HFFc6 (cell line): Measurements from ENCODE around the gene SLC22A16. TPM values are rescaled to one million over a fixed set of nuclear protein-coding genes. Genes with fewer than 3 reads are reported as not detected.

Experiments
- DNase-seq: peaks from one replicate; pipeline ENCODE4 v3.0.0-alpha.2; 2018
- H3K27ac Mint-ChIP-seq: 2 replicates; pipeline ENCODE4 v1.8.0; 2020; ENCODE audit warnings: mild to moderate bottlenecking, mixed read lengths
- H3K27me3 Mint-ChIP-seq: 2 replicates; pipeline ENCODE4 v1.8.0; 2021; ENCODE audit warnings: mild to moderate bottlenecking, moderate library complexity, mixed read lengths; ENCODE audit not compliant: insufficient read depth
- H3K36me3 Mint-ChIP-seq: 2 replicates; pipeline ENCODE4 v1.8.0; 2021; ENCODE audit warnings: low read depth, mixed read lengths
- H3K4me1 Mint-ChIP-seq: 2 replicates; pipeline ENCODE4 v1.8.0; 2020; ENCODE audit warnings: low read depth, mixed read lengths
- H3K4me3 Mint-ChIP-seq: 2 replicates; pipeline ENCODE4 v1.8.0; 2020; ENCODE audit warnings: mild to moderate bottlenecking, moderate library complexity, mixed read lengths
- H3K9me3 Mint-ChIP-seq: 2 replicates; pipeline ENCODE4 v1.8.0; 2020; ENCODE audit warnings: mild to moderate bottlenecking, mixed read lengths
- CTCF ChIP-seq: fragments of 200-600 bp; sonication (generic); IDR thresholded peaks from 2 replicates; pipeline ENCODE4 v1.5.0; 2021; ENCODE audit warnings: antibody characterized with exemption, mild to moderate bottlenecking
- total RNA-seq, 6 experiments: library from RNA; stranded (reverse); fragmentation: NEBNext Ultra II Directional; extraction: Animal tissue kit (Norgen Biotek cat#: 25700); gene quantifications; 2 replicates in 1 of 6; 3 replicates in 5 of 6; pipeline ENCODE4 v1.2.3, GENCODE V29; 2021

SLC22A16 gene
- total RNA-seq, 6 experiments from 2014 or later: not detected

- H3K27ac Mint-ChIP-seq: no peak overlapping the region
- H3K4me1 Mint-ChIP-seq: peaks cover 6% of the 10 kb centered on the region; the same call in 1 of the 2 replicates
- peaks cover 6% of the 10 kb centered on the region; the same call in 1 of the 2 replicates for H3K9me3 Mint-ChIP-seq
- TF ChIP-seq CTCF: no peak
- no peaks in the 10 kb centered on the region; the same call in 1 of the 2 replicates for H3K36me3 Mint-ChIP-seq
- H3K27me3 Mint-ChIP-seq: peaks cover 8% of the 10 kb centered on the region
- no peak overlapping the region for H3K4me3 Mint-ChIP-seq
- DNase-seq: no peak
These were observed 91.0 kb downstream of the SLC22A16 start for GRCh38 chr6:110385458-110385863.

DNA sequence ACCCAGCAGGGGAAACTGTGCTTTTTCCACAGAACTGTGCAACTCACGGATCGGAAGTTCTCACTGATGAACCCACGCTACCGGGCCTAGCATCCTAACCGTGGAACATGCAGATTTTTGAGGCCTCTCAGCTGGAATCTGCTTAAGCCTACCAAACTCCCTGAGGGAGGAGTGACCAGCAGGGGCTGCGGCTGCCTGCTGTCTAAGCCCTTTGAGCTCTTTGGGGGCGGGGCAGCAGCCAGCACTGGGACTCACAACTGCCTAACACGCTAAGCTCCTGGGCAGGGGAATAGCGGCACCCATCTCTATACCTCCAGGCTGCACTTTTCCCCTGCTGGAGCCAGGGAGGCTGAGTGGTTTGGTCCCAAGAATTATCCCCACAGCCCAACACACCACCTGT lies 97.9 kb downstream of the SLC22A16 start:
- H3K36me3 Mint-ChIP-seq: no peaks in the 10 kb centered on the region; the same call in 1 of the 2 replicates
- H3K9me3 Mint-ChIP-seq: peaks cover 6% of the 10 kb centered on the region; the same call in 1 of the 2 replicates
- H3K4me1 Mint-ChIP-seq: no peaks in the 10 kb centered on the region
- H3K27me3 Mint-ChIP-seq: peaks cover 14% of the 10 kb centered on the region
- no peak overlapping the region for H3K4me3 Mint-ChIP-seq
- H3K27ac Mint-ChIP-seq: no peak overlapping the region
- no peak for DNase-seq
- no peak for TF ChIP-seq CTCF

Other genes with a start within 250 kb of the SLC22A16 start
- gene METTL24, start 118.3 kb downstream of the SLC22A16 start, total RNA-seq: not detected
- 1 to 10 TPM in 3 of 6 experiments, under 1 TPM in 3; 0.50 to 1.2 (median 0.98) TPM for gene DDO, start 61.0 kb downstream of the SLC22A16 start, total RNA-seq